Activated CD4-positive, alpha-beta T cell treated with anti-CD3 and anti-CD28 coated beads for 1 hour (primary cell): ENCODE measurements around the gene NAALADL2.
"Not testable (repeated sequence)": the region's sequence is repeated elsewhere in the genome, so short reads cannot be mapped to it uniquely, and the experiment has no call there.

Source experiments
- DNase-seq: peaks from one replicate; pipeline ENCODE4 v3.0.0-alpha.2; 2020

The NAALADL2 gene

GRCh38 chr3:175149675-175150074 is 290.5 kb downstream of the NAALADL2 start:
- DNase-seq: no peak

GRCh38 chr3:175150812-175151401 is 291.8 kb downstream of the NAALADL2 start:
- no peak for DNase-seq

GRCh38 chr3:175153595-175153994 is 294.5 kb downstream of the NAALADL2 start:
- no peak for DNase-seq

- DNase-seq: no peak
These were observed 296.0 kb downstream of the NAALADL2 start for GRCh38 chr3:175155172-175155571.

- no peak for DNase-seq
These were observed 300.1 kb downstream of the NAALADL2 start for GRCh38 chr3:175159202-175159601.

GRCh38 chr3:175161291-175161690 is 302.2 kb downstream of the NAALADL2 start:
- DNase-seq: no peak

GRCh38 chr3:175163686-175164085 is 304.6 kb downstream of the NAALADL2 start:
- DNase-seq: no peak

GRCh38 chr3:175173117-175173516 is 314.0 kb downstream of the NAALADL2 start:
- DNase-seq: not testable (repeated sequence)

GRCh38 chr3:175176556-175176955 is 317.4 kb downstream of the NAALADL2 start:
- no peak for DNase-seq

GRCh38 chr3:175179055-175179454 is 319.9 kb downstream of the NAALADL2 start:
- no peak for DNase-seq

GRCh38 chr3:175184392-175184791 is 325.3 kb downstream of the NAALADL2 start:
- DNase-seq: no peak

GRCh38 chr3:175185903-175186302 is 326.8 kb downstream of the NAALADL2 start:
- DNase-seq: no peak

- no peak for DNase-seq
These were observed 327.4 kb downstream of the NAALADL2 start for GRCh38 chr3:175186511-175186910.

- no peak for DNase-seq
These were observed 328.5 kb downstream of the NAALADL2 start for GRCh38 chr3:175187586-175187985.

- DNase-seq: no peak
These were observed 333.4 kb downstream of the NAALADL2 start for GRCh38 chr3:175192536-175192935.

GRCh38 chr3:175193815-175194518 is 334.8 kb downstream of the NAALADL2 start:
- DNase-seq: no peak

GRCh38 chr3:175198991-175199783 is 340.1 kb downstream of the NAALADL2 start:
- DNase-seq: no peak

GRCh38 chr3:175199961-175200360 is 340.8 kb downstream of the NAALADL2 start:
- no peak for DNase-seq

- no peak for DNase-seq
These were observed 341.4 kb downstream of the NAALADL2 start for GRCh38 chr3:175200391-175201095.

GRCh38 chr3:175207361-175207760 is 348.2 kb downstream of the NAALADL2 start:
- no peak for DNase-seq

- no peak for DNase-seq
These were observed 349.2 kb downstream of the NAALADL2 start for GRCh38 chr3:175208326-175208725.

- no peak for DNase-seq
These were observed 352.3 kb downstream of the NAALADL2 start for GRCh38 chr3:175211466-175211865.

GRCh38 chr3:175212896-175213295 is 353.8 kb downstream of the NAALADL2 start:
- no peak for DNase-seq
